ENCODE data around the gene NXN.

- TF ChIP-seq CTCF (IDR thresholded peaks at IDR 0.05) (no peak), POLR2A (IDR thresholded peaks at IDR 0.05) (no peak)
Measured at GRCh38 chr17:823501-823902, 156.1 kb downstream of the NXN start.
